HG03097 (cell line): ENCODE results near the gene DAD1.

Experiments
- ATAC-seq: cut with Tn5 transposase; IDR thresholded peaks from one replicate; pipeline ENCODE4 v1.9.1; 2021; ENCODE audit not compliant: unreplicated experiment, low FRiP score

Gene DAD1

GRCh38 chr14:22521449-22522239, 67.4 kb downstream of the DAD1 start:
- ATAC-seq = no peak

GRCh38 chr14:22520796-22521195, 68.2 kb downstream of the DAD1 start:
- ATAC-seq = no peak

GRCh38 chr14:22519877-22520685, 68.9 kb downstream of the DAD1 start:
- no peak for ATAC-seq

- ATAC-seq = no peak
These were observed 71.0 kb downstream of the DAD1 start for GRCh38 chr14:22518073-22518472.

- ATAC-seq = no peak
These were observed 71.8 kb downstream of the DAD1 start for GRCh38 chr14:22517117-22517720.

GRCh38 chr14:22515929-22516328, 73.1 kb downstream of the DAD1 start:
- ATAC-seq = no peak
